Activated naive CD8-positive, alpha-beta T cell treated with anti-CD3 and anti-CD28 coated beads, Interleukin-2, amount 50 U/mL, for 24 hours (primary cell): Measurements from ENCODE around the gene SCML2.
"Not testable (repeated sequence)": the region's sequence is repeated elsewhere in the genome, so short reads cannot be mapped to it uniquely, and the experiment has no call there.

Experiments
- ATAC-seq: fragments of 150-1000 bp; cut with Tn5 transposase; one replicate; pipeline ENCODE4 v1.10.0; 2021
- DNase-seq: peaks from one replicate; pipeline ENCODE4 v3.0.0; 2021
- H3K27ac Mint-ChIP-seq: one replicate; pipeline ENCODE4 v1.8.0; 2021; ENCODE audit warnings: mild to moderate bottlenecking, mixed read lengths
- H3K27me3 Mint-ChIP-seq: one replicate; pipeline ENCODE4 v1.8.0; 2021; ENCODE audit warnings: mixed read lengths
- H3K36me3 Mint-ChIP-seq: one replicate; pipeline ENCODE4 v1.8.0; 2021; ENCODE audit warnings: low read depth, mixed read lengths
- H3K4me1 Mint-ChIP-seq: one replicate; pipeline ENCODE4 v1.8.0; 2021; ENCODE audit warnings: mixed read lengths
- H3K4me3 Mint-ChIP-seq: one replicate; pipeline ENCODE4 v1.8.0; 2021; ENCODE audit warnings: mild to moderate bottlenecking, moderate library complexity, mixed read lengths
- H3K9me3 Mint-ChIP-seq: one replicate; pipeline ENCODE4 v1.8.0; 2021; ENCODE audit warnings: mixed read lengths

The SCML2 gene

DNA sequence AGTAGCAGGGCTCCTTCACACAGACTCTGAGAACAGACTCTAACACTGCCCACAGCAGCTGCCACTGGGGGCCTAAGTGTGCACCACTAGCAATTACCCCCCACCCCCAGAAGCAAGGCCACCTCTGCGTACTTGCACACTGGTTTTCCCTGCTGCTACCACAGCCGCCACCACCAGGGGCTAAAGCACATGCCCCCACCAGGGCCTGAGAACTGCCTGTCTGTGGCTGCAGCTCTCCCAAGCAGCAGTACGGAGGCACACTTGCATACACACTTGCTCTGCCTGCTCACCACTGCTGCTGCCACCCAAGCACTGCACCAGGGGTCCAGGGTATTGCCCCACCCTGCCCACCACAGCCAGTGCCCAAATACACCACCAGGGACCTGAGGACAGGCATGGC lies 59.6 kb downstream of the SCML2 start:
- Mint-ChIP-seq H3K27me3 (no peaks in the 10 kb centered on the region), H3K27ac (no peak overlapping the region), H3K36me3 (peaks cover 4% of the 10 kb centered on the region), H3K4me1 (no peaks in the 10 kb centered on the region), H3K9me3 (peaks cover 5% of the 10 kb centered on the region), H3K4me3 (no peak overlapping the region)
- ATAC-seq (no peak), DNase-seq (no peak)

DNA sequence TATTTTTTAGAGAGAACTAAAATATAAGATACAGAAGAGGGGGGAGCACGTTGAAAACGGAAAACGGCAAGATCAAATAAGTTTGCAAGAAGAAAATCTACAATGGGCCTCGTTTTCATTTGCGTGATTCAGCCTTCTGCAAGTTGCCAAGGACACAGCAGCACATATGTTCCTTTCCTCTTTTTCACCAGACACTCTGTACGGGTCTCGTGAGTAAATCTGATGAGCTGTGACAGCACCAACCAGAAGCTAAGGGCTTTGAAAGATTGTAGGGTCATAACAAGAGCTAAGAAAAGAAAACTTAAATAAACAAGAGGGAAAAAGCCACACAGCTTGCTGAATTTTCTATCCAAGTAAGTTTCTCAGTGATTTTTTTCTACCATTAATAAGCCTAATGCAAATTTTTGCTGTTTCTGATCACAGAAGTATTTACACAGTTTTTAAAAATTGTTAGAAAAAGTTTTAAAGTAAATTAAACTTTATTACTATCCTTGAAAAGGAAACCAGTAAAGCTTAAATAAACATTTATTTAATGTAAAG lies 63.4 kb downstream of the SCML2 start:
- Mint-ChIP-seq H3K4me3 (no peak overlapping the region), H3K4me1 (no peaks in the 10 kb centered on the region), H3K9me3 (no peaks in the 10 kb centered on the region), H3K36me3 (peaks cover 2% of the 10 kb centered on the region), H3K27me3 (no peaks in the 10 kb centered on the region), H3K27ac (no peak overlapping the region)
- no peak for ATAC-seq
- DNase-seq = no peak

DNA sequence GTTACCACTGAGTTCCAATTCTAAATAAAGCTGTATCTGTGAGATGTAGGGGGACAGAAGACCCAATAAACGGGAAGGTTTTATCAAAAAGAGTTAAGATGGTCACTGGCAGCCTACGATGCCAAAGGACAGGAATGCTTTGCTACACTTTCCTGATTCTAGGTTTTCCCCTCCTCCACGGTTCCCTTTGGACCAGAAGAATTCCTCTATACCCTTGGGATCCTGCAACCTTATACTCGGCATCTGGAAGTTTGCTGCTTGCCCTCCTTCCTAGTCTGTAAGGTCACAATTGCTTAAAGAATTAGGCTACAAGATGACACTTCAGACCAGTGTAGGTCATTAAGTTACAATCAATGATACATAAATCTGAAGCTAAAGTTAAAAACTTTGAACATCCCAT lies 64.3 kb downstream of the SCML2 start:
- ATAC-seq (no peak), DNase-seq (no peak)
- no peaks in the 10 kb centered on the region for H3K27me3 Mint-ChIP-seq
- H3K36me3 Mint-ChIP-seq = peaks cover 2% of the 10 kb centered on the region
- H3K4me3 Mint-ChIP-seq = no peak overlapping the region
- no peaks in the 10 kb centered on the region for H3K4me1 Mint-ChIP-seq
- no peaks in the 10 kb centered on the region for H3K9me3 Mint-ChIP-seq
- no peak overlapping the region for H3K27ac Mint-ChIP-seq

DNA sequence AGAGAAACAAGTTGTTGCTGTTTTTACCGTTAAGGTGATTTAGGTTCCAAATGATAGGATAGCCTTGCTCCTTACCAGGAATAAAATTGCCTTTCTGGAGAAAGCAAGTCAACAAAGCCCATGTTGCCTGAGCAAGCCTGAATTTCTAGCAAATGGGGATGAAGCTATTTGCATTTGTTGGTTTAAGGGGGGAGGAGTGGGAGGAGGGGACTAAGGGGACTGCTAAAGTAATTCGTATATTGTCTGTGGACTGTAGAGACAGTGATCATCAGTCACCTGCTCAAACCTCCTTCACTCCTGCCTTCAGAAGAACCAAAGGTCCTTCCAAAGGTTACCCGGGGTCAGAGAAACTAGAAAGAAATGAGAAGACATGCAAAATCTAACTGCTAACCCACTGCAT lies 65.8 kb downstream of the SCML2 start:
- ATAC-seq = no peak
- Mint-ChIP-seq H3K4me3 (no peak overlapping the region), H3K4me1 (no peaks in the 10 kb centered on the region), H3K9me3 (no peaks in the 10 kb centered on the region), H3K36me3 (no peaks in the 10 kb centered on the region), H3K27me3 (no peaks in the 10 kb centered on the region), H3K27ac (no peak overlapping the region)
- no peak for DNase-seq

DNA sequence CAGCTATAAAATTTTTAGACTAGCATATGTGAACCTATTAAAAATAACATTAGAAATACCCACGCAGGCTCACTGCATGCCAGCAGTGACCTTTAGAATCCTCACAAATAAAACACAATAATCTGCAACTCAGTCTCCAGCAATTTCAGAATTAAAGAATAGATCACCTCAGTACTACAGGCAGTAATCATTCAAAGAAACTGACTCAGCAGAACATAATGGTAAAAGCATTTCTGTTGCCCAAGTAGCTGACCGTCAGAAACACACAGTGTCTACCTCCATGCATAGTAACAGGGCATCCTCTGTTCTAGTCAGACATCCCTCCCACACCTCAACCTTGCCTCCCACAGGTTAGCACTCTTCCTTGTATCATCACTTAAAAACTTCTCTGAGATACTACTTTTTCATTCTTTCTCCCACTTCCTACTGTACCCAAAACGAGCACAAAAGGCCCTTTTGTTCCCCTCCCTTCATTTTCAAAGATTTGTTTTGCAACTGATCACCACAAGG lies 68.1 kb downstream of the SCML2 start:
- DNase-seq (no peak), ATAC-seq (no peak)
- H3K4me3 Mint-ChIP-seq = no peak overlapping the region
- H3K9me3 Mint-ChIP-seq = no peaks in the 10 kb centered on the region
- H3K27ac Mint-ChIP-seq = no peak overlapping the region
- H3K4me1 Mint-ChIP-seq = no peaks in the 10 kb centered on the region
- no peaks in the 10 kb centered on the region for H3K36me3 Mint-ChIP-seq
- no peaks in the 10 kb centered on the region for H3K27me3 Mint-ChIP-seq

DNA sequence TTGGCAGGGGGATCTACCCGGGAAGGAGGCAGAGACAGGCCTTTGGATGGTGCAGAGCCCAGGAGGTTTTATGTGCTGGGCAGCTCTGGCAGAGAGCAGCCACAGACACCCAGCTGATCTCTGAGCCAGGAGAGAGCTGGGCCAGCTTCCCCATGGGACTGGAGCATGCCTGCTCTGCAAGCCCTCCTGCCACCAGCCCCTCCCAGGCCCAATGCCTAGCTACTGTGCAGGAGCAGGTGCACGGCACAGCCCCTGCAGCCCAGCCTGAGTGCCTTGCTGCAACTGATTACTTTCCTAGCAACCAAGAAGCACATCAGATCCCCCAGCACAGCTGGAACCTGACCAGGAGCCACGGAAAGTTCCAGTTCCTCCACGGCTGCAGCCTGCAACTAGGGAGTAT lies 76.0 kb downstream of the SCML2 start:
- Mint-ChIP-seq H3K4me1 (no peaks in the 10 kb centered on the region), H3K27ac (no peak overlapping the region), H3K9me3 (peaks cover 16% of the 10 kb centered on the region), H3K4me3 (no peak overlapping the region), H3K27me3 (no peaks in the 10 kb centered on the region), H3K36me3 (no peaks in the 10 kb centered on the region)
- DNase-seq = no peak
- ATAC-seq = no peak

DNA sequence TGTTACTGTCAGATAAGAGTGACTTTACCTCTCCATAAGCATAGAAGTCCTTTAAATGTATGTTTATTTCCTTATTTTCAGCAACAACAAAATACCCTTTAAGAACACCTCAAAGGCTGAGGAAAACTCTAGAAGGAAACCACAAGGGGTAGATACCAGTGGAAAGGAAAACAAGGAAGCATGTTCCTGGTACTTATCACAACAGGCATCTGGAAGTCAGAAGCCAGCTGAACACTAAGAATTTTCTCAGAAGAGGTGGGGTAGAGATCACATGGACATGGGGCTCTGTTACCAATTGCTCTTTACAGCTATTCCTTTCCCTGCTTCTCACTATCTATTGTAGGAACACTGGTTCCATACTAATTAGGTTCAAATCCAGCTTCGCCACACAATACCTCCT lies 82.3 kb downstream of the SCML2 start:
- H3K27ac Mint-ChIP-seq = no peak overlapping the region
- H3K36me3 Mint-ChIP-seq = no peaks in the 10 kb centered on the region
- ATAC-seq (no peak), DNase-seq (no peak)
- no peak overlapping the region for H3K4me3 Mint-ChIP-seq
- H3K4me1 Mint-ChIP-seq = no peaks in the 10 kb centered on the region
- peaks cover 6% of the 10 kb centered on the region for H3K9me3 Mint-ChIP-seq
- no peaks in the 10 kb centered on the region for H3K27me3 Mint-ChIP-seq

DNA sequence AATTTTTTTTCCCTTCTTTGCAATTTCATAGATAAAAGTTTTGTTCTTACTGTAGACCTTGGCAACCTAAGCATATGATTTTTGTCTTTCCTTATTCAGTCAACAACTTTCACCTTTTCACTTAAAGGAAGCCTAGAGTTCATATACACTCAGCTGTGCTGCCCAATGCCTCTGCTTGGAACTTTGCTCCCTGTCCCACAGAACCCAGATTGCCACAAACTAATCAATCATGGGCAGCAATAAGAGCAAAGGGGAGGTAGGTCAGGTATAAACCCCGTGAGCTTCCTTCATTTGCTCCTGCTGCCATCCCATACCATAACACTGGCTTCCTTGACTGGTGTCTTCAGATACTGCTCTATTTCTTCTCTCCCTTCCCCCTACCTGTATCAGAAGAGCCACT lies 82.8 kb downstream of the SCML2 start:
- H3K36me3 Mint-ChIP-seq = no peaks in the 10 kb centered on the region
- H3K4me1 Mint-ChIP-seq = peaks cover 5% of the 10 kb centered on the region
- no peaks in the 10 kb centered on the region for H3K27me3 Mint-ChIP-seq
- DNase-seq = no peak
- ATAC-seq = no peak
- no peak overlapping the region for H3K27ac Mint-ChIP-seq
- H3K9me3 Mint-ChIP-seq = peaks cover 6% of the 10 kb centered on the region
- H3K4me3 Mint-ChIP-seq = no peak overlapping the region

DNA sequence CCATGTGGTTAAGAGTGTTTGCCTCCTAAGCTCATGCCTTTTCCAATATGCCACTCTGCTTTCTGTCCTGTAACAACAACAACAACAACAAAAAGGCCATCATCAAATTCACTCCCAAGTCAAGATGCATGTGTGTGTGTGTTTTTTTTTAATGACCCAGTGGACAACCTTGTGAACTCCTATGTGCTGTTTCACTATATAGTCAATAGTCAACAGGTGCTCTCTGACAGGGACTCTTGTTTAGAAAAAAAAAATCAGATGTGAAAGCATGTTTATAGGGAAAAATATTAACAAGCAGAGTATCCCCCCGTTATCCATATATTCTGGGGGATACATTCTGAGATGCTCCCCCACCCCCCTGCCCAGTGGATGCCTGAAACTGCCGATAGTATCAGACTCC lies 83.2 kb downstream of the SCML2 start:
- DNase-seq = no peak
- no peak for ATAC-seq
- H3K27me3 Mint-ChIP-seq = no peaks in the 10 kb centered on the region
- no peak overlapping the region for H3K27ac Mint-ChIP-seq
- peaks cover 7% of the 10 kb centered on the region for H3K4me1 Mint-ChIP-seq
- H3K36me3 Mint-ChIP-seq = no peaks in the 10 kb centered on the region
- peaks cover 6% of the 10 kb centered on the region for H3K9me3 Mint-ChIP-seq
- H3K4me3 Mint-ChIP-seq = no peak overlapping the region

DNA sequence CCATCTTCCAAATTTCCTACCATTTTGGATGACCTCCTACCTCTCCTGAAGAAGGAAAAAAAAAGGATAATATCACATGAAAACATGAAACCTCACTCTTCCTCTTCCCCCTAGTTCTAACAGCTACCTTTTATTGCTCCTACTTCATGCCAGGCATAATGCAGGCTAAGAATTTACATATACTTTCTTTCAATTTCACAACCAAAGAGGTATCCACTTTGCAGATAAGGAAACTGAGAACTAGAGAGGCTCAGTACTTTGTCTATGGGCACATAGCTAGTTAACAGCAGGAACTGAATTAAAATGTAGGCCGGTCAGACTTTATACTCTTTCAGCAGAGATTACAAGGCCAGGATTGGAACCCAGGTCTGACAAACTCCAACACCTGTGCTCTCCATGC lies 99.4 kb downstream of the SCML2 start:
- H3K4me1 Mint-ChIP-seq = no peaks in the 10 kb centered on the region
- ATAC-seq (no peak), DNase-seq (no peak)
- no peaks in the 10 kb centered on the region for H3K9me3 Mint-ChIP-seq
- no peaks in the 10 kb centered on the region for H3K27me3 Mint-ChIP-seq
- no peak overlapping the region for H3K27ac Mint-ChIP-seq
- H3K36me3 Mint-ChIP-seq = peaks cover 9% of the 10 kb centered on the region
- no peak overlapping the region for H3K4me3 Mint-ChIP-seq

DNA sequence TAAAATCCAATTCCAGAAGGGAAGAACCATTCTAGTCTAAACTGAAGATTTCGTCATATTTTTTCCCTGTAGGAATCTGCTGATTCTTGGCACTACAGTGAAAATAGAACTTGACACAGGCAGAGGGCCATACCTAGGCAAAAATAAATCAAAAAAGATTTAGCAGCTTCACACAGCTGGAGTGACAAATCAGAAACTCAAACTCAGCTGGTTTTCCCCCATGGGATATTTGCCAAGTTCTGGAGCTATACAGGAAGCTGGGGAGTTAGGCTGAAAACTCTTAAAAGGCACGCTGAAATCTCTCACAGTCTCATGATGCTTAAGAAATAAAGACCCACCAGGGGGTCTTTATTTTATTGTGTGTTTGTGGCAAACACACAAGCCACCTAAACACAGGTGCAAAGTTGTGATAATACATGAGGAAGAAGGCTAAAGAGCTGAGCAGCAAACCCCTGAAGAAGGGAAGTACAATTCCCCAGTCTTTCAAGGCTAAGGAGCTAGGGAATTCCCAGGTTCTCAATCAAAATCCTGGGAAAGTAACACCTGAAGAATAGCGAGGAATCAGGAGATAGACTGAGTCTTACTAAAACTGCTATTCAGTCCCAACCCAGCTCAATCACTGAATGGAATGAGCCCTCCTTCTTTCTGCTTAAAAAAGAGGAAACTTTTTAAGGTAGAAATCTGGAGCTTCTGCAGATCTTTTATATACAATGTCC lies 101.7 kb downstream of the SCML2 start:
- Mint-ChIP-seq H3K4me3 (no peak overlapping the region), H3K27me3 (no peaks in the 10 kb centered on the region), H3K9me3 (no peaks in the 10 kb centered on the region), H3K4me1 (no peaks in the 10 kb centered on the region), H3K27ac (no peak overlapping the region), H3K36me3 (peaks cover 9% of the 10 kb centered on the region)
- ATAC-seq (no peak), DNase-seq (no peak)

DNA sequence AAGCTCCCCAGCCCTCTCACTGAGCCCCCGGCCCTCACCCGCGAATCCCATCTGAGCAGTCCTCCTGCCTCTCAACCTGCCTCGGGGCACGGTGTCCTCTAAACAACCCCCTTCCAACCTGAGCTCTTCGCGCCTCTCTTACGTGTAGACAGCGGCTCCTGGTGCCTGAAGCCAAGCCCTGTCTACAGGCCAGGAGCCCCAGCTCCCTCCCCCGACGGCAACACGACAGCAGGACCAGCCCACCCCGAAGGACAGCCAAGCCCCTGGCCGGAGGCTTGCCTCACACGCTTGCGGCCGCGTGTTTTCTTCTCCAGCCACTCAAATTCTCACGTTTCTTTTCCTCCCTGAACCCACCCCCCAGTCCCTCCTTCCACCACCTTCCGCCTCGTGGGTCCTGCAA lies 124.8 kb downstream of the SCML2 start:
- H3K36me3 Mint-ChIP-seq, H3K27me3 Mint-ChIP-seq, H3K9me3 Mint-ChIP-seq, H3K4me3 Mint-ChIP-seq, ATAC-seq, H3K4me1 Mint-ChIP-seq, DNase-seq, H3K27ac Mint-ChIP-seq: not testable (repeated sequence)

DNA sequence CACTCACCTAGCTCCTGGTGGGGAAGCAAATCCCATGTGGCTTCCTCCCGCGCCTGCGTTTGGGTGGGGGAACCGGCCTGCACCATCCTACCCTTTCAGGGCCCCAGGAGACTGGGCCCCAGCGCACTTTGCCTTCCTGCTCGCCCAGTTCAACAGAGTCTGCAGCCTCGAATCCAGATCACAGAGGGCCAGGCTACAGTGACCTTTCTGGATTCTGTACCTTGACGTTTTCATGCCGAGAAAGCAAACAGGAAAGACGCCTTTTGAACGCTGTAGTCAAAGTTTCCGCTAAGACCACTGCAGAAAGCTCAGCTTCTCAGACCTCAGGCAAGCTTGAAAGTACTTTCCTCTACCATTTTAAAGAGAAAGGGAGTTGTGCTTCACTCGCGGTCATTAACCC lies 126.4 kb downstream of the SCML2 start:
- H3K36me3 Mint-ChIP-seq = no peaks in the 10 kb centered on the region
- no peak overlapping the region for H3K27ac Mint-ChIP-seq
- DNase-seq = no peak
- no peaks in the 10 kb centered on the region for H3K4me1 Mint-ChIP-seq
- ATAC-seq = no peak
- H3K4me3 Mint-ChIP-seq = no peak overlapping the region
- H3K9me3 Mint-ChIP-seq = no peaks in the 10 kb centered on the region
- H3K27me3 Mint-ChIP-seq = no peaks in the 10 kb centered on the region

DNA sequence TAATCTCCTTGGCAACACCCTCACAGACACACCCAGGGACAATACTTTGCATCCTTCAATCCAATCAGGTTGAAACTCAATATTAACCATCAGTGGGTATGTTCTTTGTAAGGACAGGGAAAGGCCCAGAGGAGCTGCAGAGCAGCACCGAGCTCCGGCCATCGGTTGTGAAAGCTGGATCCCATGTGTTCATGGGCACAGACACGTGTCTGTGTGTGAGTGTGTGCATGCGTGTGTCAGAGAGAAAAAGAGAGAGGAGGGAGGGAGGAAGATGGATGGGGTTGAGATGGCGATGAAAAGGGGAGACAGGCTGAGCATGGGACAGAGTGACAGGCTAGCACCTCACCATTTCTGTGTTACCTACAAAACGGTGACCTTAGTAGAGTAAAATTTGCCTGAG lies 127.0 kb downstream of the SCML2 start:
- Mint-ChIP-seq H3K27me3 (no peaks in the 10 kb centered on the region), H3K4me3 (no peak overlapping the region), H3K27ac (no peak overlapping the region), H3K36me3 (no peaks in the 10 kb centered on the region), H3K4me1 (no peaks in the 10 kb centered on the region), H3K9me3 (no peaks in the 10 kb centered on the region)
- no peak for ATAC-seq
- no peak for DNase-seq

DNA sequence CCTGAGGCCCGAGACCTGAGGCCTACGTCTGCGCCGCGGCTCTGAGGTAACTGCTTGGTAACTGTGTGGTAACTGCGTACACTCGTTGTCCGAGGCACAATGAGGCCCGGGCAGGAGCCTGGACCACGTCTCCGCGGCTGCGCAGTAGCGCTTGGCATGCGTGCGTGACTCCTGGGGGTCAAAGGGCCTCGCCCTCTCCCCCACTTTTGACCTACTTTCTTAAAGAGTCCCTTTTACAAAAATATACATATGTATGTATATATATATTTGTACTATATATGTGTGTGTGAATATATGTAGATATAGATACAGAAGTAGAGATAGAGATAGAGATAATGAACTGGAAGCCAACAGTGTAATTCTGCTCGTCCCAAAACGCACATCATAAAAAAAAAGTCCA lies 133.7 kb downstream of the SCML2 start, which contains the start of gene BEND2:
Gene BEND2 (minus strand): TSS at position 101 of the 400 bp plus-strand sequence. CDS start 136 bp downstream, outside the sequence.
- H3K27me3 Mint-ChIP-seq = no peaks in the 10 kb centered on the region
- ATAC-seq = no peak
- no peak within 1 kb of the TSS for H3K27ac Mint-ChIP-seq
- DNase-seq = no peak
- H3K4me3 Mint-ChIP-seq = no peak within 1 kb of the TSS
- no peaks in the 10 kb centered on the region for H3K9me3 Mint-ChIP-seq
- no peaks in the 10 kb centered on the region for H3K4me1 Mint-ChIP-seq
- no peaks in the 10 kb centered on the region for H3K36me3 Mint-ChIP-seq
